ENCODE data around the gene IRF4. TPM values are rescaled to one million over a fixed set of nuclear protein-coding genes. Genes with fewer than 3 reads are reported as not detected.

Gene IRF4
- total RNA-seq, 1 experiment from 2014 or later: 0.15 TPM

- no TSS peak for BruUV-seq (replicated peaks)
- ATAC-seq (no peak), DNase-seq (no peak)
- no peak overlapping the region for H2AFZ ChIP-seq (ENCODE audit: low read length)
- intact Hi-C loops (cut with micrococcal nuclease): no loop called here
- no peaks in the 10 kb centered on the region for H4K20me1 ChIP-seq (ENCODE audit: low read length)
- H3F3A ChIP-seq (ENCODE audit: low read length, unreplicated experiment): no peaks in the 10 kb centered on the region
- H3K9ac ChIP-seq (ENCODE audit: low read length): no peak overlapping the region
- H3K4me3 ChIP-seq (ENCODE audit: low read length): no peak overlapping the region
- TF ChIP-seq EZH2phosphoT487 (IDR thresholded peaks at IDR 0.05; ENCODE audit: borderline replicate concordance, low read length) (no peak), EZH2 (IDR thresholded peaks at IDR 0.05; ENCODE audit: low read length, unreplicated experiment) (no peak)
- TF ChIP-seq, protein P1, sequence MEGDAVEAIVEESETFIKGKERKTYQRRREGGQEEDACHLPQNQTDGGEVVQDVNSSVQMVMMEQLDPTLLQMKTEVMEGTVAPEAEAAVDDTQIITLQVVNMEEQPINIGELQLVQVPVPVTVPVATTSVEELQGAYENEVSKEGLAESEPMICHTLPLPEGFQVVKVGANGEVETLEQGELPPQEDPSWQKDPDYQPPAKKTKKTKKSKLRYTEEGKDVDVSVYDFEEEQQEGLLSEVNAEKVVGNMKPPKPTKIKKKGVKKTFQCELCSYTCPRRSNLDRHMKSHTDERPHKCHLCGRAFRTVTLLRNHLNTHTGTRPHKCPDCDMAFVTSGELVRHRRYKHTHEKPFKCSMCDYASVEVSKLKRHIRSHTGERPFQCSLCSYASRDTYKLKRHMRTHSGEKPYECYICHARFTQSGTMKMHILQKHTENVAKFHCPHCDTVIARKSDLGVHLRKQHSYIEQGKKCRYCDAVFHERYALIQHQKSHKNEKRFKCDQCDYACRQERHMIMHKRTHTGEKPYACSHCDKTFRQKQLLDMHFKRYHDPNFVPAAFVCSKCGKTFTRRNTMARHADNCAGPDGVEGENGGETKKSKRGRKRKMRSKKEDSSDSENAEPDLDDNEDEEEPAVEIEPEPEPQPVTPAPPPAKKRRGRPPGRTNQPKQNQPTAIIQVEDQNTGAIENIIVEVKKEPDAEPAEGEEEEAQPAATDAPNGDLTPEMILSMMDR (conservative IDR thresholded peaks at IDR 0.05; ENCODE audit: low read depth, low read length): no peak
- no peaks in the 10 kb centered on the region for H3K79me2 ChIP-seq (ENCODE audit: low read length)
- H3K4me2 ChIP-seq (ENCODE audit: low read length): no peak overlapping the region
- ChIA-PET CTCF (no interaction called here), POLR2A (ENCODE audit: unreplicated experiment) (no interaction called here)
- no peaks in the 10 kb centered on the region for H3K36me3 ChIP-seq (ENCODE audit: low read depth, low read length)
- H3K27ac ChIP-seq (ENCODE audit: low read length): no peak overlapping the region
- no peaks in the 10 kb centered on the region; the same call in 1 of the 2 replicates for H3K4me1 ChIP-seq (ENCODE audit: insufficient read depth, low read length)
- no peaks in the 10 kb centered on the region for H3K9me3 ChIP-seq (ENCODE audit: low read length)
- no peaks in the 10 kb centered on the region for H3K27me3 ChIP-seq (ENCODE audit: low read length)
- H3K9me2 ChIP-seq (replicated peaks; ENCODE audit: low read length): no peaks in the 10 kb centered on the region
These were observed 54.2 kb downstream of the IRF4 start for GRCh38 chr6:445571-446417.

- Histone ChIP-seq H3K4me1 (ENCODE audit: insufficient read depth, low read length) (no peaks in the 10 kb centered on the region; the same call in 1 of the 2 replicates), H3K9ac (ENCODE audit: low read length) (no peak overlapping the region), H4K20me1 (ENCODE audit: low read length) (no peaks in the 10 kb centered on the region), H3K4me2 (ENCODE audit: low read length) (no peak overlapping the region), H3K4me3 (ENCODE audit: low read length) (no peak overlapping the region), H3K36me3 (ENCODE audit: low read depth, low read length) (no peaks in the 10 kb centered on the region), H2AFZ (ENCODE audit: low read length) (no peak overlapping the region), H3F3A (ENCODE audit: low read length, unreplicated experiment) (no peaks in the 10 kb centered on the region), H3K27ac (ENCODE audit: low read length) (no peak overlapping the region), H3K9me3 (ENCODE audit: low read length) (no peaks in the 10 kb centered on the region), H3K79me2 (ENCODE audit: low read length) (no peaks in the 10 kb centered on the region), H3K9me2 (replicated peaks; ENCODE audit: low read length) (no peaks in the 10 kb centered on the region), H3K27me3 (ENCODE audit: low read length) (no peaks in the 10 kb centered on the region)
- CTCF ChIA-PET: no interaction called here
- intact Hi-C loops (cut with micrococcal nuclease): no loop called here
- BruUV-seq (replicated peaks): no TSS peak
- POLR2A ChIA-PET (ENCODE audit: unreplicated experiment): no interaction called here
- ATAC-seq (no peak), DNase-seq (peak; percentile 25)
- no peak for TF ChIP-seq EZH2 (IDR thresholded peaks at IDR 0.05; ENCODE audit: low read length, unreplicated experiment)
- TF ChIP-seq EZH2phosphoT487 (IDR thresholded peaks at IDR 0.05; ENCODE audit: borderline replicate concordance, low read length): no peak
- TF ChIP-seq, protein P1 (conservative IDR thresholded peaks at IDR 0.05; ENCODE audit: low read depth, low read length): no peak
These were observed 55.1 kb downstream of the IRF4 start for GRCh38 chr6:446418-447366.
